ENCODE results near the gene FBLL1. TPM values are rescaled to one million over a fixed set of nuclear protein-coding genes. Genes with fewer than 3 reads are reported as not detected.

FBLL1 gene
- total and polyA plus RNA-seq, 2 donors (not counting 3 experiments of a cell fraction or from before 2014, with no cell fraction given), result 0.44 to 2.5 TPM

DNA sequence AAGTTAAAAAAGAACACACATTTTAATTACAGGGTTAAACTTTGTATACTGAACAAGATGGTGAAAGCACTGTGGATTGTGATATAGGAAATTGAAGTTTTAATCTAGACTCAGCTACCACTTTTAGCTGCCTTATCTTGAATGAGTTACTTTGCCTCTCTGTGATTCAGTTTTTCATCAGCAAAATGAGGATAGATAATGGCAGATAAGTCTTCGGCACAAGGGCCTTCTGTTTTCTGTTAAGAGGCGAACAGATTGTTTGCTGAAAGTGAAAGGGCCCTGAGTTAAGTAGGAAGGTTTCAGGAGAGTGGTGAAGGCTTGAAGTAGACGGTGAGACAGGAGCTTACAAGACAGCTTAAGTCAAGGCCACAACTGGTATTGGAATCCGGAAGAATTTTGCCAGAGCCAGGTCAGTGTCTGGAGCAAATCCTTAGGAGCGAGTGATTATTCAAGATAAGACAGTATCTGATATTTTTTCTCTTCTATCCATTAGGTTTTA, 35.0 kb upstream of the FBLL1 start:
- H3K9me3 ChIP-seq (replicated peaks; ENCODE audit: control insufficient read depth, insufficient read depth, low read length), result no peaks in the 10 kb centered on the region
- ChIA-PET CTCF (no interaction called here), POLR2A (no interaction called here)
- no peak overlapping the region for H2AFZ ChIP-seq (ENCODE audit: low read depth, low read length)
- DNase-seq (ENCODE audit: low read depth, low spot score) (no peak), FAIRE-seq (no peak)
- BruUV-seq (replicated peaks), result no TSS peak
- intact Hi-C loops (cut with micrococcal nuclease) (no loop called here), dilution Hi-C loops (cut with MboI; ENCODE audit: extremely low pct_ligation_motif_present, low sequenced_read_pairs) (no loop called here)
- peaks cover 22 to 26% of the 10 kb centered on the region in 2 experiments for H3K36me3 ChIP-seq (ENCODE audit: control insufficient read depth in 2 of 2, extremely low read depth in 1 of 2, insufficient read depth in 2 of 2, low read length in 2 of 2)
- no peak overlapping the region for H3K27ac ChIP-seq (ENCODE audit: insufficient read depth, low read depth, low read length)
- no peak for TF ChIP-seq JUN (IDR thresholded peaks at IDR 0.05; ENCODE audit: borderline replicate concordance, insufficient read depth, insufficient read length, low read depth)
- TF ChIP-seq POLR2A (IDR thresholded peaks at IDR 0.05; ENCODE audit: low read depth, low read length), result no peak
- no peak for TF ChIP-seq FOS (IDR thresholded peaks at IDR 0.05; ENCODE audit: borderline replicate concordance, insufficient read depth, low read length)
- TF ChIP-seq MYC (IDR thresholded peaks at IDR 0.05; ENCODE audit: low read depth, low read length), result no peak
- H3K9me1 ChIP-seq (replicated peaks; ENCODE audit: control insufficient read depth, extremely low read depth, insufficient read depth, low read length), result no peaks in the 10 kb centered on the region
- H3K27me3 ChIP-seq (ENCODE audit: control insufficient read depth in 2 of 2, insufficient read depth in 2 of 2, low read length in 2 of 2), result no peaks in the 10 kb centered on the region
- no peaks in the 10 kb centered on the region for H3K4me1 ChIP-seq (ENCODE audit: control insufficient read depth, extremely low read depth, insufficient read depth, low read length)
- no peak overlapping the region for H3K9ac ChIP-seq (replicated peaks; ENCODE audit: extremely low read depth, insufficient read depth, low read length)
- H3K4me3 ChIP-seq (replicated peaks in 1 of 3; ENCODE audit: insufficient read depth in 1 of 3, low read depth in 1 of 3, low read length in 3 of 3), result no peak overlapping the region
- H3K79me2 ChIP-seq (ENCODE audit: control insufficient read depth, insufficient read depth, low read length), result peaks cover 4% of the 10 kb centered on the region
- no peak overlapping the region for H3K4me2 ChIP-seq (ENCODE audit: insufficient read depth, low read length)
- no peaks in the 10 kb centered on the region for H4K20me1 ChIP-seq (replicated peaks; ENCODE audit: control insufficient read depth, extremely low read depth, insufficient read depth, low read length)

DNA sequence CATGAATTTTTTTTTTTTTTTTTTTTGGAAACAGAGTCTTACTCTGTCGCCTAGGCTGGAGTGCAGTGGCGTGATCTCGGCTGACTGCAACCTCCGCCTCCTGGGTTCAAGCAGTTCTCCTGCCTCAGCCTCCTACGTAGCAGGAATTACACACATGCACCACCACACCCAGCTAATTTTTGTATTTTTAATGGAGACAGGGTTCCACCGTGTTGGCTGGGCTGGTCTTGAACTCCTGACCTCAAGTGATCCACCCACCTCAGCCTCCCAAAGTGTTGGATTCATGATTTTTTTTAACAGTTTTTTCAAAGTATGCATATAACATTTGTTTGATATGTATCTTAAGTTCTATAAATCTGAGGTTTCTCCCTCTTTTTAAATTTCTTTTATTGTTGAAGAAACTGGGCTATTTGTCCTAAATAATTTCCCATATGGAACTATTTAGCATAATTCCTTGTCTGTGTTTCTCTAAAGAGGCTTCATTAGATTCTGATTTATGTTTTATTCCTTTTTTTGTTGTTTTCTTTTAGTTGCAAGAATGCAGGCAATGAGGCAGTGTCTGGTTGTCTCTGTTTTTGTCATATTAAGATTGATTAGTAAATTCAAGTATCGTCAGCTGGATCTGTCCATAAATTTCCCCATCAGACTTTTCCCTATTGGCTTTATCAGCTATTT, 26.4 kb upstream of the FBLL1 start:
- dilution Hi-C loops (cut with MboI; ENCODE audit: extremely low pct_ligation_motif_present, low sequenced_read_pairs) (no loop called here), intact Hi-C loops (cut with micrococcal nuclease) (no loop called here)
- no TSS peak for BruUV-seq (replicated peaks)
- H3K27me3 ChIP-seq (ENCODE audit: control insufficient read depth in 2 of 2, insufficient read depth in 2 of 2, low read length in 2 of 2), result no peaks in the 10 kb centered on the region
- peaks cover 9 to 13% of the 10 kb centered on the region in 2 experiments for H3K36me3 ChIP-seq (ENCODE audit: control insufficient read depth in 2 of 2, extremely low read depth in 1 of 2, insufficient read depth in 2 of 2, low read length in 2 of 2)
- FAIRE-seq (no peak), DNase-seq (ENCODE audit: low read depth, low spot score) (no peak)
- no peak overlapping the region for H3K27ac ChIP-seq (ENCODE audit: insufficient read depth, low read depth, low read length)
- no peaks in the 10 kb centered on the region for H3K79me2 ChIP-seq (ENCODE audit: control insufficient read depth, insufficient read depth, low read length)
- no peak overlapping the region for H3K4me3 ChIP-seq (replicated peaks in 1 of 3; ENCODE audit: insufficient read depth in 1 of 3, low read depth in 1 of 3, low read length in 3 of 3)
- no peak overlapping the region for H2AFZ ChIP-seq (ENCODE audit: low read depth, low read length)
- no peaks in the 10 kb centered on the region for H3K9me1 ChIP-seq (replicated peaks; ENCODE audit: control insufficient read depth, extremely low read depth, insufficient read depth, low read length)
- ChIA-PET CTCF (no interaction called here), POLR2A (no interaction called here)
- H4K20me1 ChIP-seq (replicated peaks; ENCODE audit: control insufficient read depth, extremely low read depth, insufficient read depth, low read length), result no peaks in the 10 kb centered on the region
- no peaks in the 10 kb centered on the region for H3K9me3 ChIP-seq (replicated peaks; ENCODE audit: control insufficient read depth, insufficient read depth, low read length)
- no peak overlapping the region for H3K9ac ChIP-seq (replicated peaks; ENCODE audit: extremely low read depth, insufficient read depth, low read length)
- no peak for TF ChIP-seq POLR2AphosphoS5 (IDR thresholded peaks at IDR 0.05; ENCODE audit: insufficient read depth, low read depth, low read length)
- no peak for TF ChIP-seq JUN (IDR thresholded peaks at IDR 0.05; ENCODE audit: borderline replicate concordance, insufficient read depth, insufficient read length, low read depth)
- TF ChIP-seq FOS (IDR thresholded peaks at IDR 0.05; ENCODE audit: borderline replicate concordance, insufficient read depth, low read length), result no peak
- TF ChIP-seq CTCF (IDR thresholded peaks at IDR 0.05; ENCODE audit: extremely low read depth in 1 of 2, insufficient read depth in 1 of 2, low read depth in 1 of 2, low read length in 2 of 2), result no peak
- no peaks in the 10 kb centered on the region for H3K4me1 ChIP-seq (ENCODE audit: control insufficient read depth, extremely low read depth, insufficient read depth, low read length)
- H3K4me2 ChIP-seq (ENCODE audit: insufficient read depth, low read length), result no peak overlapping the region
